ENCODE data around the gene EPC2.

GRCh38 chr2:148604927-148605326 lies 39.6 kb upstream of the EPC2 start:
- no peak for TF ChIP-seq POLR2A (IDR thresholded peaks at IDR 0.05; ENCODE audit: low read depth, low read length)
- TF ChIP-seq SPI1 (IDR thresholded peaks at IDR 0.05; ENCODE audit: low read depth, low read length), result no peak
